HG02973 (cell line): Measurements from ENCODE around the gene DYNC2LI1.

Experiments
- ATAC-seq: cut with Tn5 transposase; IDR thresholded peaks from one replicate; pipeline ENCODE4 v1.9.1; 2021; ENCODE audit warnings: moderate library complexity; ENCODE audit not compliant: unreplicated experiment

Gene DYNC2LI1

DNA sequence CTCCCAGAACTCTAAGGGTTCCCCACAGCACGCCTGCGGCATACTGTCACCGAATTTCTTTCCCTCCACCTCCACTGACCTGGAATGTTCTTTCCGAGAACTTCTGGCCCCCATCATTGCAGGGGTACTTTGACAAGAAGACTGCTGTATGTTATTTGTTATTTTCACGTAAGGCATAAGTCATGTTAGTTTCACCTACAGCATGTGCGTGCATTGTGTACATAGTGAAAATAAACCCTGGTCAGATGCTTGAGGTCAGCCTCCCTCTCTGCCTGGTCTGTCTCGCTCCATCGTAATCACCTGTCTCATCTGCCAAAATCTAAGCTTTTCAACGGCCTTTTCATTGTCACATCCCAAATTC lies 69.0 kb downstream of the DYNC2LI1 start:
- no peak for ATAC-seq

GRCh38 chr2:43845181-43845580 lies 71.3 kb downstream of the DYNC2LI1 start:
- ATAC-seq, result no peak

DNA sequence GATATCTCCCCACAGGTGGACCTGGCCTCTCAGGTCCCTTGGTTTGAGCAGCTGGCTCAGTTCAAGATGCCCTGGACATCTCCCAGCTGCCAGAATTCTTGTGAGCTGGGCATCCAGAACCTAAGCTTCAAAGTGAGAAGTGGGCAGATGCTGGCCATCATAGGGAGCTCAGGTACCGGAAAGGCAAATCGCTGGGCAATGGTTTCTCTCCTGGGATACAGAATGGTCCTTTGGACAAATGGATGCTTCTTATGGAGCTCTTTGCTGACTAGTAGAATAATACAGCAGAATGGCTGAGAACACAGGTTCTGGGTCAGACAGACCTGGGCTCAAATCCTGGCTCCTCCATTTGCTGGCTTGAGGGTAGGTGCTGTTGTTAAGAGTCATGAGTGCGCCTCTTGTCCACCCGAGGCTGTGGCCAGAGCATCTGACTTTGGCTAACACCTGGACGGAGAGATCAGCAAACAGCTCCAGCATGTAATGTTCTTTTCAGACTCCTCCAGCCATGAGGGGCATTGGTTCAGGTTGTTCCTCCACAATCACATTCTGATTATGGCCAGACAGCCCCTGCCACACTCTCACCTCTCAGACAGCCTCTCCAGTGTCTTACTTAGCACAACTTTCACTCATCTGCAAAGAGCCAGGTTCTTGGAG lies 72.4 kb downstream of the DYNC2LI1 start:
- ATAC-seq, result no peak

- ATAC-seq, result no peak
Measured at GRCh38 chr2:43848214-43848613, 74.4 kb downstream of the DYNC2LI1 start.

GRCh38 chr2:43851011-43851980 lies 77.5 kb downstream of the DYNC2LI1 start:
- ATAC-seq, result no peak

DNA sequence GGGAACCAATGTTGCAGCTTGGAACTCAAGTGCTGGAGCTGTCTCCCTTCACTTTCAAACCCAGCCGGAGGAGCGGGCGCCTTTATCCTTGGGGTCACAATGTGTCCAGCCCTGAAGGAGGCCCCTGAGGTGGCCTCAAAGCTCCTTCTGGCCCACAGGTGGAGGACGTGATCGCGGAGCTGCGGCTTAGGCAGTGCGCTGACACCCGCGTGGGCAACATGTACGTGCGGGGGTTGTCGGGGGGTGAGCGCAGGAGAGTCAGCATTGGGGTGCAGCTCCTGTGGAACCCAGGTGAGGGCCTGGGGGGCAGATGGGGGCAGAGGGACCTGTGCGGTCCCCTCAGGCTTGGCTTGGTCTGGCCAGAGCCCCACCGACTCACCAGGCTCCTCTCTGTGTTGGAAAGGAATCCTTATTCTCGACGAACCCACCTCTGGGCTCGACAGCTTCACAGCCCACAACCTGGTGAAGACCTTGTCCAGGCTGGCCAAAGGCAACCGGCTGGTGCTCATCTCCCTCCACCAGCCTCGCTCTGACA lies 78.4 kb downstream of the DYNC2LI1 start:
- ATAC-seq, result no peak

DNA sequence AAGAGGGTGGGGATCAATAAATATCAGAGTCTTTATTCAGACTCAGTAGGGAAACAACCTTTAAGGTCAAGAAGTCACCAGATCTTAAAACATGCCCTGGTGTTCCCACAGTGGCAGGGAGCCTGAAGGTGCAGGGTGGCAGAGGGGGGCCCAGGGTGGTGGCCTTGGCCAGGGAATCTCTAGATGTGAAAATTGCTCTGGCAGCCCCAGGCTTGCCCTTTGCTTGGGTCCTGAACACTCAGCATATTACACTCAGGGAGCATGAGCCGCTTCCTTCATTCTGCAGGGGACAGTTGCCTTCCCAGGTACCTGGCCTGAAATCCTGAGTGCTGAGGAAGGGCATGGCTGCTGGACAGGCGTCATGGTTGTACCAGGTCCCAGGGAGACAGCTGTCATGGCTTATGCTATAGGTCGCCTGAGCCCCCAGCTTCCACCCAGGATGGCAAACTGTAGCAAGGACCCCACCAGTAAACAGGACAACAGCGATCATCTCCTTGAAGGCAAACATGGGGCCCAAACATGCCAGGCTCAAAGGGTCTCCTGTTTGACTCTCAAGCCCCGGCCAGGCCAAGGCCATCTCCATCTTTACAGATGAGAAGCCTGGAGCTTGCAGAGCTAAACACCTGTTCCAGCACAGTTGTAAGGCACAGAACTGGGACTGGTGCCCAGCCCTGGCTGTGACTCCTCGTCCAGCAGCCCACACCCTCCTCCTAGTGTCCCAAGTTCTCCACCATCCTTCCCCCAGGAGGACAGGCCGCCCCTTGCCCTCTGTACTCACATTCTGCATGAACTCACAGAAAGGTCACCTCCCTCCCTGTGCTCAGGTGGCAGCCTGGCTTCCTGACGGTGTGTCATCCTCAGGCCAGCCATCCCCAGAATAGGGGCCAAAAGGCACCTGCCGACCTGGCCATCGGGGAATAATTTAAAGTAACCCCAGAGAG lies 79.6 kb downstream of the DYNC2LI1 start:
- no peak for ATAC-seq

DNA sequence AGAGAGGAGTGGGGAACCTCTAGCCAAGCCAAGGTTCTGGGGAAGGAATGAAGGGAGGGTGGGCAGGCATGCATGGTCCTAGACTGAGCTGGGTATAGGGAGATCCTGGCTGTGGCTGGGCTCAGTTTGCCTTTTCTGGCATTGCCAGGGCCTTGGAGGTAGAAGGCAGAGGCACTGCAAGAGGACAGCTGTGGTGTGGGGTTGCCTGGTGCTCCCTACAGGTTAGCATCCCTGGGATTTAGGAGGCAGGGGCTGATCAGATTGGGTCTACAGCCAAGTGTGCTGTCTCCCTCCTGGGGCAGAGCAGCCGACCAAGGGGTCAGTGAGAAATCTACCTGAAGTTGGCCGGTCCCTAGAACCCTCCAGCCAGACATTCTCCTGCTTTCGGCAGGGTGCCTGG lies 80.8 kb downstream of the DYNC2LI1 start:
- ATAC-seq, result no peak

GRCh38 chr2:43855292-43855691 lies 81.5 kb downstream of the DYNC2LI1 start:
- ATAC-seq, result no peak
